ENCODE data around the gene SEPTIN5.

DNA sequence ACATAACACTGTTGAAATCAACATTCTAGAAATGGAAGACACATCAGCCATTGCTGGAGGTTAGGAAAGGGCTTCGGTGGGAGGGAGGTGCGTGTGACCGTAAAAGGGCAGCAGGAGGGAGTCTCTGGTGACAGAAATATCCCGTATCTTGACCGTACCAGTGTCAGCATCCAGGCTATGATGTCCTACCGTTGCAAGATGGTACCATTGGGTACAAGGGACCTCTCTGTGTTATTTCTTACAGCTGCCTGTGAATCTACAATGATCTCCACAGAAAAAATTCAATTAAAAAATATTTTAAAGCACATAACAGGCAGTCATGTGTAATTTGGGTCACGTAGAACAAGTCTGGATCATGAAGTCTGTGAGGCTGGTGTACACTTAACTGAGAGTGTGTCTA lies 27.4 kb upstream of the SEPTIN5 start:
- TF ChIP-seq, protein P1, sequence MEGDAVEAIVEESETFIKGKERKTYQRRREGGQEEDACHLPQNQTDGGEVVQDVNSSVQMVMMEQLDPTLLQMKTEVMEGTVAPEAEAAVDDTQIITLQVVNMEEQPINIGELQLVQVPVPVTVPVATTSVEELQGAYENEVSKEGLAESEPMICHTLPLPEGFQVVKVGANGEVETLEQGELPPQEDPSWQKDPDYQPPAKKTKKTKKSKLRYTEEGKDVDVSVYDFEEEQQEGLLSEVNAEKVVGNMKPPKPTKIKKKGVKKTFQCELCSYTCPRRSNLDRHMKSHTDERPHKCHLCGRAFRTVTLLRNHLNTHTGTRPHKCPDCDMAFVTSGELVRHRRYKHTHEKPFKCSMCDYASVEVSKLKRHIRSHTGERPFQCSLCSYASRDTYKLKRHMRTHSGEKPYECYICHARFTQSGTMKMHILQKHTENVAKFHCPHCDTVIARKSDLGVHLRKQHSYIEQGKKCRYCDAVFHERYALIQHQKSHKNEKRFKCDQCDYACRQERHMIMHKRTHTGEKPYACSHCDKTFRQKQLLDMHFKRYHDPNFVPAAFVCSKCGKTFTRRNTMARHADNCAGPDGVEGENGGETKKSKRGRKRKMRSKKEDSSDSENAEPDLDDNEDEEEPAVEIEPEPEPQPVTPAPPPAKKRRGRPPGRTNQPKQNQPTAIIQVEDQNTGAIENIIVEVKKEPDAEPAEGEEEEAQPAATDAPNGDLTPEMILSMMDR (conservative IDR thresholded peaks at IDR 0.05; ENCODE audit: low read depth, low read length), result no peak
- no peak for TF ChIP-seq EZH2 (IDR thresholded peaks at IDR 0.05; ENCODE audit: borderline replicate concordance, low read depth, low read length, poor library complexity, severe bottlenecking)

Measured in A673 (cell line).